HEK293T (cell line): Measurements from ENCODE around the gene DOCK2.

Experiments
- CTCF ChIA-PET: fragments of 350-600 bp; formaldehyde crosslinking; extraction: SDS; loops from one replicate; lab custom pipeline; 2021; ENCODE audit warnings: antibody characterized with exemption, inconsistent platforms; lab: Yijun Ruan, JAX
- POLR2A ChIA-PET: fragments of 350-600 bp; formaldehyde crosslinking; extraction: SDS; loops from one replicate; lab custom pipeline; 2020; ENCODE audit warnings: antibody characterized with exemption, inconsistent platforms; lab: Yijun Ruan, JAX
- DNase-seq: peaks from one replicate; pipeline ENCODE4 v3.0.0; 2012; ENCODE audit warnings: mixed read lengths; ENCODE audit errors: extremely low spot score
- ARNT ChIP-seq: fragments of 450-650 bp; IDR thresholded peaks from 2 replicates; pipeline ENCODE4 v1.6.1; 2017; ENCODE audit warnings: mild to moderate bottlenecking
- BHLHE40 ChIP-seq: fragments of 450-650 bp; IDR thresholded peaks from 2 replicates; pipeline ENCODE4 v1.6.1; 2016; ENCODE audit warnings: mild to moderate bottlenecking, moderate library complexity, borderline replicate concordance
- CTBP1 ChIP-seq: fragments of 450-650 bp; IDR thresholded peaks from 2 replicates; pipeline ENCODE4 v1.6.1; 2016; ENCODE audit warnings: borderline replicate concordance
- ELF4 ChIP-seq: fragments of 450-650 bp; IDR thresholded peaks from 2 replicates; pipeline ENCODE4 v1.6.1; 2017; ENCODE audit warnings: antibody characterized with exemption
- FOXA1 ChIP-seq: fragments of 450-650 bp; IDR thresholded peaks from 2 replicates; pipeline ENCODE4 v1.6.1; 2016; ENCODE audit warnings: mild to moderate bottlenecking
- FOXK2 ChIP-seq: fragments of 450-650 bp; IDR thresholded peaks from 2 replicates; pipeline ENCODE4 v1.6.1; 2016; ENCODE audit warnings: mild to moderate bottlenecking
- FOXM1 ChIP-seq: fragments of 450-650 bp; IDR thresholded peaks from 2 replicates; pipeline ENCODE4 v1.6.1; 2017; ENCODE audit warnings: mild to moderate bottlenecking, borderline replicate concordance
- HDGF ChIP-seq: fragments of 450-650 bp; IDR thresholded peaks from 2 replicates; pipeline ENCODE4 v1.6.1; 2017; ENCODE audit warnings: antibody characterized with exemption, borderline replicate concordance
- L3MBTL2 ChIP-seq: fragments of 450-650 bp; conservative IDR thresholded peaks from 2 replicates; pipeline ENCODE4 v1.6.1; 2016; ENCODE audit warnings: mild to moderate bottlenecking
- LEF1 ChIP-seq: fragments of 450-650 bp; IDR thresholded peaks from 2 replicates; pipeline ENCODE4 v1.6.1; 2017; ENCODE audit warnings: mild to moderate bottlenecking, borderline replicate concordance
- NFRKB ChIP-seq: fragments of 450-650 bp; IDR thresholded peaks from 2 replicates; pipeline ENCODE4 v1.6.1; 2016; ENCODE audit warnings: mild to moderate bottlenecking, moderate library complexity
- PKNOX1 ChIP-seq: fragments of 450-650 bp; IDR thresholded peaks from 2 replicates; pipeline ENCODE4 v1.6.1; 2016
- SP1 ChIP-seq: fragments of 450-650 bp; IDR thresholded peaks from 2 replicates; pipeline ENCODE4 v1.6.1; 2017
- SUZ12 ChIP-seq: fragments of 450-650 bp; IDR thresholded peaks from 2 replicates; pipeline ENCODE4 v1.6.1; 2016; ENCODE audit warnings: mild to moderate bottlenecking
- TARDBP ChIP-seq: fragments of 450-650 bp; IDR thresholded peaks from 2 replicates; pipeline ENCODE4 v1.6.1; 2016
- ZNF384 ChIP-seq: fragments of 450-650 bp; IDR thresholded peaks from 2 replicates; pipeline ENCODE4 v1.6.1; 2016

DOCK2 gene

GRCh38 chr5:170006021-170006420 lies 368.9 kb downstream of the DOCK2 start:
- no peak for TF ChIP-seq FOXK2
- TF ChIP-seq BHLHE40 = no peak
- no peak for TF ChIP-seq ZNF384
- TF ChIP-seq SUZ12 = no peak
- no peak for TF ChIP-seq LEF1
- TF ChIP-seq SP1 = no peak
- TF ChIP-seq TARDBP = no peak
- POLR2A ChIA-PET = no interaction called here
- CTCF ChIA-PET = interaction anchor here (0.6 to 0.7 kb wide), 2 partner anchors 11 to 587 kb away, joined by 3 read pairs; no protein-coding TSS in a partner anchor
- DNase-seq = no peak

- no peak for TF ChIP-seq PKNOX1
- TF ChIP-seq TARDBP = no peak
- no peak for TF ChIP-seq CTBP1
- no peak for TF ChIP-seq L3MBTL2
- TF ChIP-seq HDGF = no peak
- no peak for TF ChIP-seq ZNF384
- TF ChIP-seq FOXA1 = no peak
- TF ChIP-seq FOXK2 = no peak
- no peak for TF ChIP-seq NFRKB
- no peak for TF ChIP-seq BHLHE40
- no peak for TF ChIP-seq ELF4
- TF ChIP-seq SP1 = no peak
- TF ChIP-seq SUZ12 = no peak
- no peak for TF ChIP-seq ARNT
- ChIA-PET POLR2A (no interaction called here), CTCF (no interaction called here)
- DNase-seq = no peak
These were observed 371.3 kb downstream of the DOCK2 start for GRCh38 chr5:170008376-170008775.

- CTCF ChIA-PET = no interaction called here
- DNase-seq = no peak
- POLR2A ChIA-PET = no interaction called here
- no peak for TF ChIP-seq CTBP1
- no peak for TF ChIP-seq FOXA1
- no peak for TF ChIP-seq NFRKB
- TF ChIP-seq ZNF384 = no peak
- TF ChIP-seq FOXK2 = no peak
- TF ChIP-seq TARDBP = no peak
- TF ChIP-seq SP1 = no peak
- no peak for TF ChIP-seq L3MBTL2
- no peak for TF ChIP-seq ELF4
- TF ChIP-seq ARNT = no peak
- TF ChIP-seq LEF1 = no peak
- TF ChIP-seq BHLHE40 = no peak
- no peak for TF ChIP-seq SUZ12
These were observed 373.5 kb downstream of the DOCK2 start for GRCh38 chr5:170010595-170010994.

GRCh38 chr5:170011751-170012150 lies 374.7 kb downstream of the DOCK2 start:
- TF ChIP-seq ELF4 (no peak), SP1 (no peak), L3MBTL2 (no peak), HDGF (no peak)
- ChIA-PET CTCF (no interaction called here), POLR2A (no interaction called here)
- DNase-seq = no peak

- CTCF ChIA-PET = no interaction called here
These were observed 375.5 kb downstream of the DOCK2 start for GRCh38 chr5:170012622-170013021.

GRCh38 chr5:170020423-170020822 lies 383.3 kb downstream of the DOCK2 start:
- TF ChIP-seq FOXM1 (no peak), CTBP1 (no peak), L3MBTL2 (no peak), ELF4 (no peak), FOXK2 (no peak), ZNF384 (no peak), SUZ12 (no peak), BHLHE40 (no peak), NFRKB (no peak), LEF1 (no peak), HDGF (no peak)
- no peak for DNase-seq
- ChIA-PET CTCF (no interaction called here), POLR2A (no interaction called here)

More at GRCh38 chr5:170012622-170013021, 375.5 kb downstream of the DOCK2 start:
- DNase-seq = no peak
- TF ChIP-seq PKNOX1 = no peak
- POLR2A ChIA-PET = no interaction called here

GRCh38 chr5:170021506-170021905 lies 384.4 kb downstream of the DOCK2 start:
- DNase-seq = no peak
- CTCF ChIA-PET = no interaction called here
- no peak for TF ChIP-seq HDGF
- no peak for TF ChIP-seq L3MBTL2
- no peak for TF ChIP-seq BHLHE40
- POLR2A ChIA-PET = no interaction called here

- no peak for DNase-seq
- ChIA-PET POLR2A (no interaction called here), CTCF (no interaction called here)
- TF ChIP-seq FOXK2 = no peak
These were observed 388.8 kb downstream of the DOCK2 start for GRCh38 chr5:170025853-170026252.
